Esophagus muscularis mucosa (tissue), 4 donors: Measurements from ENCODE around the gene MB. TPM values are rescaled to one million over a fixed set of nuclear protein-coding genes. Genes with fewer than 3 reads are reported as not detected.

Experiments
- DNase-seq: peaks from one replicate; pipeline ENCODE4 v3.0.0-alpha.2; 2017; ENCODE audit errors: extremely low spot score
- H3K27ac ChIP-seq, 4 donors: fragments of 200-600 bp; sonication (generic); replicated peaks in 1 of 4; 1 replicate in 3 of 4; 2 replicates in 1 of 4; pipeline ENCODE4 v1.5.1; 2016 to 2019; ENCODE audit warnings: mild to moderate bottlenecking in 1 of 4
- H3K27me3 ChIP-seq, 4 donors: fragments of 200-600 bp; sonication (generic); one replicate each; pipeline versions ENCODE4 v1.5.1 to v1.6.0; 2016 to 2019
- H3K36me3 ChIP-seq, 4 donors: fragments of 200-600 bp; sonication (generic); one replicate each; pipeline ENCODE4 v1.5.1; 2016 to 2019
- H3K4me1 ChIP-seq, 4 donors: fragments of 200-600 bp; sonication (generic); one replicate each; pipeline ENCODE4 v1.5.1; 2016 to 2019
- H3K4me3 ChIP-seq, 4 donors: fragments of 200-600 bp; sonication (generic); 1 replicate in 2 of 4; 2 replicates in 2 of 4; pipeline ENCODE4 v1.5.1; 2016 to 2019; ENCODE audit warnings: mild to moderate bottlenecking in 4 of 4, moderate library complexity in 1 of 4
- H3K9me3 ChIP-seq, 4 donors: fragments of 200-600 bp; sonication (generic); 1 replicate in 3 of 4; 2 replicates in 1 of 4; pipeline ENCODE4 v1.5.1; 2016 to 2019
- EP300 ChIP-seq: sonication (generic); formaldehyde crosslinking; IDR thresholded peaks from one replicate; pipeline ENCODE4 v1.6.1; 2017; ENCODE audit warnings: antibody characterized with exemption
- POLR2A ChIP-seq: fragments of 450-650 bp; IDR thresholded peaks from one replicate; pipeline ENCODE4 v1.6.1; 2017; ENCODE audit warnings: antibody characterized with exemption, moderate library complexity, mild to moderate bottlenecking, low read depth
- POLR2AphosphoS5 ChIP-seq, 2 donors: sonication (generic); formaldehyde crosslinking; IDR thresholded peaks; one replicate each; pipeline ENCODE4 v1.6.1; 2017; ENCODE audit warnings: antibody characterized with exemption in 2 of 2
- WGBS: methylation state at CpG from one replicate; pipeline ENCODE4 v1.1.5; 2018; 5-methylcytosine and 5-hydroxymethylcytosine counted together
- intact Hi-C: fragments of 100-400 bp; cut with DNase I; formaldehyde crosslinking; loops from one replicate; pipeline ENCODE4 v1.15.1; 2023
- total RNA-seq, 4 donors: library from RNA; depleted of rRNA; stranded (reverse); fragments of >200 nt; gene quantifications; one replicate each; pipeline versions ENCODE4 v1.1.0 to v1.2.1, GENCODE V29; 2016
- TF ChIP-seq, protein P1 (sequence below), 3 experiments: fragments of 200-600 bp in 2 of 3; fragments of 450-650 bp in 1 of 3; sonication (generic) in 2 of 3; IDR thresholded peaks; one replicate each; pipeline ENCODE4 v1.5.1; 2017 to 2019; ENCODE audit warnings: antibody characterized with exemption in 3 of 3, mild to moderate bottlenecking in 2 of 3, moderate library complexity in 1 of 3

The MB gene
- total RNA-seq, 4 donors from 2014 or later = 0.63 to 3.0 TPM; not detected in 2

GRCh38 chr22:35575116-35575748 lies 41.9 kb downstream of the MB start:
- WGBS = 78% methylated on average over 6 of the region's 15 CpGs
- intact Hi-C loops = no loop called here
- Histone ChIP-seq H3K4me1 (peaks cover 0 to 13% (median under 1%) of the 10 kb centered on the region in 4 donors), H3K27me3 (no peaks in the 10 kb centered on the region), H3K27ac (no peak overlapping the region), H3K4me3 (no peak overlapping the region), H3K36me3 (no peaks in the 10 kb centered on the region), H3K9me3 (no peaks in the 10 kb centered on the region)
- TF ChIP-seq POLR2A (no peak), EP300 (no peak), POLR2AphosphoS5 (IDR thresholded peaks at IDR 0.05) (no peak)
- TF ChIP-seq, protein P1, sequence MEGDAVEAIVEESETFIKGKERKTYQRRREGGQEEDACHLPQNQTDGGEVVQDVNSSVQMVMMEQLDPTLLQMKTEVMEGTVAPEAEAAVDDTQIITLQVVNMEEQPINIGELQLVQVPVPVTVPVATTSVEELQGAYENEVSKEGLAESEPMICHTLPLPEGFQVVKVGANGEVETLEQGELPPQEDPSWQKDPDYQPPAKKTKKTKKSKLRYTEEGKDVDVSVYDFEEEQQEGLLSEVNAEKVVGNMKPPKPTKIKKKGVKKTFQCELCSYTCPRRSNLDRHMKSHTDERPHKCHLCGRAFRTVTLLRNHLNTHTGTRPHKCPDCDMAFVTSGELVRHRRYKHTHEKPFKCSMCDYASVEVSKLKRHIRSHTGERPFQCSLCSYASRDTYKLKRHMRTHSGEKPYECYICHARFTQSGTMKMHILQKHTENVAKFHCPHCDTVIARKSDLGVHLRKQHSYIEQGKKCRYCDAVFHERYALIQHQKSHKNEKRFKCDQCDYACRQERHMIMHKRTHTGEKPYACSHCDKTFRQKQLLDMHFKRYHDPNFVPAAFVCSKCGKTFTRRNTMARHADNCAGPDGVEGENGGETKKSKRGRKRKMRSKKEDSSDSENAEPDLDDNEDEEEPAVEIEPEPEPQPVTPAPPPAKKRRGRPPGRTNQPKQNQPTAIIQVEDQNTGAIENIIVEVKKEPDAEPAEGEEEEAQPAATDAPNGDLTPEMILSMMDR (IDR thresholded peaks at IDR 0.05) = no peak
- no peak for DNase-seq

- no peak overlapping the region for H3K27ac ChIP-seq
- no peak for DNase-seq
- TF ChIP-seq EP300 = no peak
- H3K4me1 ChIP-seq = peaks cover 6 to 40% (median 26%) of the 10 kb centered on the region in 4 donors
- H3K36me3 ChIP-seq = no peaks in the 10 kb centered on the region
- intact Hi-C loops = no loop called here
- H3K9me3 ChIP-seq = no peaks in the 10 kb centered on the region
- 85% methylated on average over 8 of the region's 8 CpGs for WGBS
- no peaks in the 10 kb centered on the region for H3K27me3 ChIP-seq
- H3K4me3 ChIP-seq = no peak overlapping the region
Measured at GRCh38 chr22:35572556-35572955, 44.6 kb downstream of the MB start.

GRCh38 chr22:35570686-35571194 lies 46.4 kb downstream of the MB start:
- H3K4me3 ChIP-seq = no peak overlapping the region
- DNase-seq = no peak
- H3K36me3 ChIP-seq = no peaks in the 10 kb centered on the region
- no peak overlapping the region for H3K27ac ChIP-seq
- WGBS = 87% methylated on average over 8 of the region's 14 CpGs
- intact Hi-C loops = no loop called here
- H3K9me3 ChIP-seq = no peaks in the 10 kb centered on the region
- no peaks in the 10 kb centered on the region for H3K27me3 ChIP-seq
- TF ChIP-seq, protein P1 (IDR thresholded peaks at IDR 0.05) = no peak
- TF ChIP-seq POLR2A = no peak
- TF ChIP-seq EP300 = no peak
- TF ChIP-seq POLR2AphosphoS5 (IDR thresholded peaks at IDR 0.05) = no peak
- peaks cover 10 to 51% (median 34%) of the 10 kb centered on the region in 4 donors for H3K4me1 ChIP-seq

GRCh38 chr22:35569916-35570315 lies 47.2 kb downstream of the MB start:
- intact Hi-C loops = no loop called here
- Histone ChIP-seq H3K27me3 (no peaks in the 10 kb centered on the region), H3K9me3 (no peaks in the 10 kb centered on the region), H3K4me1 (peaks cover 18 to 55% (median 43%) of the 10 kb centered on the region in 4 donors), H3K36me3 (no peaks in the 10 kb centered on the region), H3K4me3 (no peak overlapping the region), H3K27ac (peak overlapping the region in 2 of 4 donors; percentile 45)
- TF ChIP-seq EP300 = no peak
- no peak for TF ChIP-seq POLR2A
- TF ChIP-seq POLR2AphosphoS5 (IDR thresholded peaks at IDR 0.05) = no peak
- TF ChIP-seq, protein P1 (IDR thresholded peaks at IDR 0.05) = no peak
- DNase-seq = no peak
- WGBS = 94% methylated on average over 9 of the region's 13 CpGs

GRCh38 chr22:35568751-35569739 lies 48.1 kb downstream of the MB start:
- H3K4me1 ChIP-seq = peaks cover 25 to 62% (median 51%) of the 10 kb centered on the region in 4 donors
- intact Hi-C loops = no loop called here
- H3K36me3 ChIP-seq = no peaks in the 10 kb centered on the region
- peak in 1 of 2 donors; percentile 9 for TF ChIP-seq POLR2AphosphoS5 (IDR thresholded peaks at IDR 0.05)
- TF ChIP-seq, protein P1 (IDR thresholded peaks at IDR 0.05) = no peak
- H3K4me3 ChIP-seq = no peak overlapping the region
- no peaks in the 10 kb centered on the region for H3K9me3 ChIP-seq
- 57% methylated on average over 17 of the region's 17 CpGs for WGBS
- peak overlapping the region in 3 of 4 donors; percentile 40 to 45 (median 45) for H3K27ac ChIP-seq
- H3K27me3 ChIP-seq = no peaks in the 10 kb centered on the region
- DNase-seq = no peak
